Stimulated activated CD8-positive, alpha-beta memory T cell treated with anti-CD3 and anti-CD28 coated beads, Interleukin-12 subunit alpha, Interleukin-12 subunit beta, amount 100 ng/mL, for 1 hour (primary cell): ENCODE data around the gene NAV2.
"Not testable (repeated sequence)": the region's sequence is repeated elsewhere in the genome, so short reads cannot be mapped to it uniquely, and the experiment has no call there.

Source experiments
- DNase-seq: peaks from one replicate; pipeline ENCODE4 v3.0.0-alpha.2; 2020; ENCODE audit warnings: low read depth

The NAV2 gene

DNA sequence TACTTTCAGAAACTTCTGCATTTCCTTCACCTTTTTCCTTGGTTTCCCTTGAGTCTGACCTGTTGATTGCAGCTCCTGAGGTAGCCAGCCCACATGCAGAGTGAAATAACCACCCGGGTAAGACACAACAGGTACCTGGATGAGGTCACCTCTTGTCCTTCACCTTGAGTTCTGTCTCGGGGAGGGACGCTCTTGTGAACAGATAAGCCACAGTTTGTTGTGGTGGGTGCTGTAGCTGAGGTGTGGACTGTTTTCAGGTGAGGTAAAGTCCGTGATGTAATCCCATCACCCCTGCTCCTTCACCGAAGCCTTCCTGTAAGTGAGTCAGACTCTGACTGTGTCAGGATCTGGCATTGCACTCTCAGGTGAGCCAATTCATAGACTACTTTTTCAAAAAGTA lies 183.1 kb downstream of the NAV2 start:
- DNase-seq, result no peak

GRCh38 chr11:19903620-19904069 lies 191.0 kb downstream of the NAV2 start:
- DNase-seq, result peak; percentile 13

GRCh38 chr11:19905280-19905853 lies 192.7 kb downstream of the NAV2 start:
- no peak for DNase-seq

DNA sequence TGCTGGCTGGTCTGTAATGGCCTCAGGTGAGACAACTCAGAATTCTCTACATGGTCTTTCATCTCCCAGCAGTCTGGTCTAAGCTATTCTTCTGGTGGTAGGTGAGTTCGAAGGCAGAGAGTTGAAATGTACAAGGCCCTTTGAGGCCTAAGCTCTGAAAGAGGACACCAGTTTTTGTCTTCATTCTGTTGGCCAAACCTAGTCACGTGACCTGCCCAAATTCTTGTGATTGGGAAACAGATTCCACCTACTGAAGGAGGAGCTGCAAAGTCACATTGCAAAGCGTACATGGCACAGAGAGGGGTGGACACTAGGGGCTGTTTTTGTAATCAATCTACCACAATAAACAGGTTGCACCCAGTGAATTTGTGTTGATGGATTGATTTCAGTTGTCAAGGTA lies 193.5 kb downstream of the NAV2 start:
- no peak for DNase-seq

DNA sequence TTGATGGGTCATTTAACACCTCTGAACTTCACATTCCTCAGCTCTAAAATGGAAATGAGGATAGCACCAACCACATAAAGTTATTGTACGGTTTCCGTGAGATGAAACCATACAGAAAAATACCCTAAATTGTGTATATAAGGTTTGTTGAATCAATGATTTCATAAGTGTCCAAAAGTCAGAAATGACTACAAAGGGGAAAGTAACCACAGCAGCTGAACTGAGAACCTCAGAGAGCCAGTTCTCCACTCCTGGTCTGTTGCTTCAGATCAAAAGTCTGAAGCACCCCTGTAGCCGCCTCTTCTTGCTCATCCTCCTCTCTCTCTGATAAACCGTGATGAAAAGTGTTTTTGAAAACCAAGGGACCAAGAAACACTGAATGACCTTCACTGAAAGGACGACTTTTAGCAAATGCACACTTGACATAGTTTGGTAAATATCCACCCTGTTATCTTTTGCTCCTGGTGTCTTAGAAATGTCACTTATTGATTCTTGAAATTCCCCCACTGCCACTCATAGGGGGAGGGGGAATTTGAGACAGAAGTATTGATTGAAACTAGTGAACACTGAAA lies 194.5 kb downstream of the NAV2 start:
- no peak for DNase-seq

DNA sequence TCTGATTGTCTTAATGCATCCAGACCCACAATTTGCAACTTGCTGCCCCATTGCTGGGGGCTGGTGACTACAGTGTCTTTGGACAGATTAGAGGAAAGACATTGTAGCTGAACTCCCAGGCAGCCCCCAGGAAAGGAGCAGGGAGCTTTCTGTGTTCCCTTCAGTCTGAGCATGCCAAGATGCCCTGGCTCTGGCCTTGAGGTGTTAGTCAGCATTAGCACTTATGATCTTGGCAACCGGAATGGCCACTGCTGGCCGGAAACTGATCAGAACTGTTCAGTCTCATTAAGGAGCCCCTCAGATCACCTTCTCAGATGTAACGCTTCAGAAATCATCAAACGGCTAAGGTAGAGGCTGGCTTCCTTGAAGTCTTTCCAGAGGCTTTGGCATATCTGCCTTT lies 195.2 kb downstream of the NAV2 start:
- no peak for DNase-seq

GRCh38 chr11:19910931-19911330 lies 198.3 kb downstream of the NAV2 start:
- no peak for DNase-seq

GRCh38 chr11:19912115-19912957 lies 199.7 kb downstream of the NAV2 start:
- no peak for DNase-seq

GRCh38 chr11:19912958-19913892 lies 200.6 kb downstream of the NAV2 start:
- DNase-seq, result no peak

DNA sequence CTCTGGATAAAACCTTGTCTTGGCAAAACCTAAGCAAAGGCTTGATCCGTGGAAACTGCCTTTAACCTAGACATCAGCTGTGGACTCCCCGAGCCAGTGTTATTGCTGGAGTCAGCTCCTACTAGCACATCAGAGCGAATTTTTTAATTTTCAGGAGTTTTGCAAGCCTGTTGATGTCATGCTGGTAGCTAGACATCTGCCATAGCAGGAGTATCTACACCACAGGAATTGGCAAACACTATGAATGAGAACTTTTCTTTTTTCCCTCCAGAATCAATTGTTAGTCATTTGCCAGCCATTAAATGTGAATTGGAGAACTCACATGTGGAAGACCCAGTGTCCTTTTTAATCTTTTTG lies 201.2 kb downstream of the NAV2 start:
- no peak for DNase-seq

GRCh38 chr11:19915808-19916207 lies 203.2 kb downstream of the NAV2 start:
- DNase-seq, result no peak

DNA sequence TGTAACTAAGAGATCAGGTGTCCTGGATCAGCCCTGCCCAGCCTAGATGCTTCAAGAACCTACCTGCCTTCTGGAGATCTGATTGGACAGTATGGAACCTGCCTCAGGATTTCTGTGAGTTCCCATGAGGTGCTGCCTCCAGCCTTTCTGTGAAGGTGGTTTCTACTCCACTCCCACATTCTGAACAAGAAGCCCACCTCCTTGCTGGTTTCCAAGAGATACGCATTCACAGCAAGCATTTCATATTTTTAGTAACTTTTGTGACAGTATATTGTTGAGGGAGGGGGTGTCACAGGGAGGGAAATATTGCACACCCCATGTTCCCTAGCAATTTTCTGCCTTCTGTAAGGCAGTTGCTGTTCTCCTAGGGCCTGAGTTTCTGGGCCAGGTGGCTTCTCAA lies 204.4 kb downstream of the NAV2 start:
- DNase-seq, result no peak

DNA sequence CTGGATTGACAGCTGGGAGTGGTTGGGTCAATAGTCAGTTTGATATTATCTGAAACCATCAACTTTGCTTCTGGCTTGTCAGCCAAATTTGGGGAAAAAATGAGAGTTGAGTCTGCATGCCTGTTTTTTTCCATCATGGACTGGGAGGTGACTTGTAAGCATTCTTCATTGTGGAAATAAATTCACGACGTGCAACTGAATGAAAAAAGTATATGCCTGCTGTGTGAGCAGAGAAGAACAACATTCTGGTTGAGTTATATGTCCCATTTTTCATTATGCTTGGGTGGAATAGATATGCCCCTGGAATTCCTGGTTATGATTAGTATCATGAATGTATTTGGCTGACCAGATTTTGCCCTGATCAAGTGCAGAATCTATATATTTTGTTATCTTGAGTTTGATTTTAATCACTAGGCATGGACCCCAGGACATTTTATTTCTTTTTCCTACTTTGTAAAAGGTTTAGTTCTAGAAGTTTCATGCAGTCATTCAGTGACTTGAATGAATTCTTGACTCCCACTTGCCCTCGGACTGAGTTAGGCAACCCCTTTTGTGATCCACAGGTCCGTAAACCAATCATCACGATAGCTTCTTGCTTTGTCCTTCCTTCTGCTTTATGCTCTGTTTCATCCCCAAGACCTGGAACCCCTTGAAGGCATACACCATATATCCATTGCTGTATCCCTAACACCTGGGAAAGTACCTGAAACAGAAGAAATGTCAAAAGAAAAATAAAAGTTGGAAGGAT lies 205.8 kb downstream of the NAV2 start:
- no peak for DNase-seq

DNA sequence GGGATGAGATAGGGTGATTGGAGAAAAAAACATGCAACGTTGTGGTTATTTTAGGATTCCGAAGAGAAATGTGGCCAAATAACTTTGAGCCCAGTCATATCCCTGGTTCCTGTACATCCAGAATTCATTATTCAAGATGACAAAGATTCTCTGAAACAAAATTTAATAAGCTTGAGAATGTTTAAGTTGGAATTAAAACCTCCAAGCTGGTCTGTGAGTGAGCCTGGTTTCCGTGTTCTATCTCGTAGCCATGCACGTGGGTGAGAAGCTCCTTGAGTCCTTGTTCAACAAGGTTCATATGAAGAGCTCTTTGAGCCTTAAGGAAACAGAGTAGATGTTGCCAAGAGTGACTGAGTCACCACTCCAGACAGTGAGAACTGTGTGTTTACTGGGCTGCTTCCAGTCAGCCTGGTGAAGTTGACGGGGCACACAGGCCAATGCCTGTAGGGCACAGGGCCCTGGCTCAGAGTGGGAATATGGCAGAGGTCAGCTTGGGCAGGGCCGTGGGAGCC lies 206.5 kb downstream of the NAV2 start:
- DNase-seq, result no peak

DNA sequence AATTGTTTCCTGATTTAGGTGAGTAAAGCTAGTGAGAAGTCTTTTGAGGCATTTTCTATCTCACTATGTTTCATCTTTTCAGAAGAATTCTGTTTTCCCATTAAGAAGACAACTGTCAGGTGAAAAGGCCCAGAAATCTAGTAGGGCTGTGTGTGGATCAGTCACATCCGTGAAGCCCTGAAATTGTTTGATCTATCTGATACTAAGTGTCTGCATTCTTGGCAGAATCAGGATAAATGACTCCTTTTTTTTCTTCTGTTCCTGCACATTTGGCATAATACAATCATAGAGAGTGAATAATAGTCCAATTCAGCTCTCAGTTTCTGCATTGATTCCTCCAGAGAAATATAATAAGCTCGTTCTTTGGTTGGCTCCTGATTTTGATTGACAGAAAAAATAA lies 208.3 kb downstream of the NAV2 start:
- no peak for DNase-seq

- no peak for DNase-seq
Observed at GRCh38 chr11:19921976-19922688, 209.5 kb downstream of the NAV2 start.

DNA sequence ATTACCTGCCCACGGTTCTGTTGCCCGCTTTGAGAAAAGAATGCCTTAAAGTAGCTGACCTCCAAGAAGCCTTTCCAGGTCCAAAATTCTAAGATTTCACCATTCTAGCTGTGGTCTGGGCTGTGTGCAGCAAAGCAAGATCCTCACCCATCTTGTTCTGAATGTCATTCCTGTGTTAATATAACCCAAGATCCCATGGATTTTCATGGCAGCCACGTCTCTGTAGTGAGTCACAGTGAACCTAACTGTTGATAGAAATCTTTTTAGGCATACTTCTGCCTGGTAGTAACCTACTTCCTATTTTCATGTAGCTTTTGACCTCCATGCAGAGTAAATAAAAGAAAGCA lies 210.0 kb downstream of the NAV2 start:
- no peak for DNase-seq

GRCh38 chr11:19923626-19924025 lies 211.0 kb downstream of the NAV2 start:
- DNase-seq, result no peak

DNA sequence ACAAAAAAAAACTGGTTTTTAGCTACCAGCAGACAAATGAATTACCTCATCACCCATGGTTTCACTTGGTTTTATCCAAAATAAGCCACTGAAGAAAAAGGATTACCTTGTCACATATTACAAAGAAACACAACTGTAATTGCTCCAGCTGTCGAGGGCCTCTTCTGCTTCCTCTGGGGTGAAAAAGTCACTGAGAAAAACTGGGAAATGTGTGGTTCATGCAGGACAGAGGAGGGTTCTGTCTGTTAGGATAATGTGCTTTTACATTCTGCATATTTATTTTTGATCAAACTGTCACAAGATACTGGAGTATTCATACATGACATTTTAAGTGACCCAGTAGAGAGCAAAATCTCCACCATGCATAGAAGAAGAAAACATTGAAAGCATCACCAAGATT lies 211.7 kb downstream of the NAV2 start:
- DNase-seq, result no peak

- DNase-seq, result no peak
Observed at GRCh38 chr11:19924716-19925115, 212.1 kb downstream of the NAV2 start.

DNA sequence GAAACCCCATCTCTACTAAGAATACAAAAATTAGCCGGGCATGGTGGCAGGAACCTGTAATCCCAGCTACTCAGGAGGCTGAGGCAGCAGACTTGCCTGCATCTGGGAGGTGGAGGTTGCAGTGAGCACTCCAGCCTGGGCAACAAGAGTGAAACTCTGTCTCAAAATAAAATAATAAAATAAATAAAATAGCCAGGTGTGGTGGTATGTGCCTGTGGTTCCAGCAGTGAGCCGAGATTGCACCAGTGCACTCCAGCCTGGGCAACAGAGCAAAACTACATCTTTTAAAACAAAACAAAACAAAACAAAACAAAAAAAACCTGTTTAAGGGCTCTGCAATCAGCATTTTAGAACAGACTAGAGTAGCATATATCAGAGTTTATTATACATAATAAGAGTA lies 214.8 kb downstream of the NAV2 start:
- DNase-seq, result not testable (repeated sequence)
